ENCODE data around the gene CCBE1.

GRCh38 chr18:59520562-59521355, 176.5 kb downstream of the CCBE1 start:
- TF ChIP-seq POLR2AphosphoS5 (IDR thresholded peaks at IDR 0.05; ENCODE audit: low read depth, low read length) (no peak), REST (IDR thresholded peaks at IDR 0.05; ENCODE audit: insufficient read depth in 1 of 2, low read depth in 2 of 2, low read length in 2 of 2) (no peak)

All from PFSK-1 (cell line).